PC-9 (cell line): Measurements from ENCODE around the gene CCR4. TPM values are rescaled to one million over a fixed set of nuclear protein-coding genes. Genes with fewer than 3 reads are reported as not detected.

Source experiments
- BruUV-seq: library from RNA; stranded (reverse); fragments of 400-500 nt; replicated peaks from 2 replicates; lab custom pipeline; 2021; lab: Mats Ljungman, UMichigan
- CTCF ChIA-PET: fragments of 300-600 bp; sonication (Branson Sonifier 250); formaldehyde crosslinking; loops from one replicate; lab custom pipeline; 2022; ENCODE audit warnings: antibody characterized with exemption; lab: Charles Lee
- POLR2A ChIA-PET: fragments of 300-600 bp; sonication (Branson Sonifier 250); formaldehyde crosslinking; loops from one replicate; lab custom pipeline; 2022; ENCODE audit warnings: antibody characterized with exemption; ENCODE audit not compliant: unreplicated experiment; lab: Charles Lee
- DNase-seq, 2 experiments: peaks; one replicate each; pipeline versions ENCODE4 v3.0.0 to v3.0.0-alpha.2; 2015 to 2022; ENCODE audit warnings: mixed read lengths in 1 of 2
- H2AFZ ChIP-seq: fragments of 200-600 bp; sonication (generic); 2 replicates; pipeline ENCODE4 v1.8.1; 2017; ENCODE audit warnings: antibody characterized with exemption
- H3F3A ChIP-seq: fragments of 200-600 bp; sonication (generic); 2 replicates; pipeline ENCODE4 v1.8.1; 2017; ENCODE audit warnings: antibody characterized with exemption, mild to moderate bottlenecking, low read depth; ENCODE audit not compliant: insufficient read depth
- H3K27ac ChIP-seq: fragments of 200-600 bp; sonication (generic); 2 replicates; pipeline ENCODE4 v1.6.1; 2016; ENCODE audit warnings: mixed run types
- H3K27me3 ChIP-seq: fragments of 200-600 bp; sonication (generic); 2 replicates; pipeline ENCODE4 v1.6.1; 2016; ENCODE audit warnings: low read depth, mixed run types; ENCODE audit not compliant: insufficient read depth
- H3K36me3 ChIP-seq: fragments of 200-600 bp; sonication (generic); 2 replicates; pipeline ENCODE4 v1.6.1; 2016; ENCODE audit warnings: low read depth, mixed run types
- H3K4me1 ChIP-seq: fragments of 200-600 bp; sonication (generic); replicated peaks from 2 replicates; pipeline ENCODE4 v1.6.1; 2016; ENCODE audit warnings: mixed run types; ENCODE audit not compliant: insufficient read depth
- H3K4me2 ChIP-seq: fragments of 200-600 bp; sonication (generic); 2 replicates; pipeline ENCODE4 v1.6.1; 2017; ENCODE audit warnings: mixed run types
- H3K4me3 ChIP-seq: fragments of 200-600 bp; sonication (generic); 2 replicates; pipeline ENCODE4 v1.6.1; 2016; ENCODE audit warnings: mixed run types
- H3K79me2 ChIP-seq: fragments of 200-600 bp; sonication (generic); 2 replicates; pipeline ENCODE4 v1.6.1; 2017; ENCODE audit warnings: low read depth, mixed run types
- H3K9me2 ChIP-seq: fragments of 200-600 bp; sonication (generic); 2 replicates; pipeline ENCODE4 v1.8.1; 2017; ENCODE audit warnings: mild to moderate bottlenecking; ENCODE audit not compliant: insufficient read depth
- H3K9me3 ChIP-seq: fragments of 200-600 bp; sonication (generic); 2 replicates; pipeline ENCODE4 v1.8.1; 2016; ENCODE audit warnings: low read depth; ENCODE audit not compliant: insufficient read depth
- H4K20me1 ChIP-seq: fragments of 200-600 bp; sonication (generic); 2 replicates; pipeline ENCODE4 v1.8.1; 2017; ENCODE audit not compliant: insufficient read depth
- EZH2 ChIP-seq: fragments of 200-600 bp; sonication (generic); IDR thresholded peaks from 2 replicates; pipeline ENCODE4 v1.8.0; 2017; ENCODE audit warnings: antibody characterized with exemption, low read depth
- intact Hi-C: fragments of 100-400 bp; cut with micrococcal nuclease; formaldehyde crosslinking; loops from one replicate; pipeline ENCODE4 v1.10.0; 2022; ENCODE audit not compliant: unreplicated experiment
- total RNA-seq: library from RNA; stranded (reverse); gene quantifications from 2 replicates; pipeline ENCODE4 v1.2.3, GENCODE V29; 2021
- TF ChIP-seq, protein P1 (sequence below): fragments of 200-600 bp; sonication (generic); conservative IDR thresholded peaks from 2 replicates; pipeline ENCODE4 v1.6.1; 2017; ENCODE audit warnings: mixed run types, antibody characterized with exemption, mild to moderate bottlenecking, moderate library complexity

The CCR4 gene
- total RNA-seq, 1 experiment from 2014 or later, result not detected

DNA sequence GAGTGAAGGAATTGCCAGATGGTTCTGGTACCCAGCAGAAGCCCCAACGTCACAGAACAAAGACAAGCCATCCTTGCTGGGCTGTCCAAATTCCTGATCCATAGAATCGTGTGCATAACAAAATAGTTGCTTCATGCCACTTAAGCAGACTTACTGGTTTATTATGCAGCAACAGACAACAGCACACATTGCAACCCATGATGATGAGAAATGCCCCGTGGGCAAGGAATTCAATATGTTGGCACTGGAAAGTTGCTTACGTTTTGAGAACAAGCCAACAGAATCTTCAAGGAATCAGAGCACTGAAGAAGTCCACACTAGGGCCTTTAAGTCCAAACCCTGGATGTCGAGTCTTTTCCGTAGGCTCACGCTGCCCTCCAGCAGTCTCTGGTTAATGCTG, 40.3 kb downstream of the CCR4 start:
- Histone ChIP-seq H2AFZ (no peak overlapping the region), H3K27me3 (no peaks in the 10 kb centered on the region), H4K20me1 (no peaks in the 10 kb centered on the region), H3K4me2 (no peak overlapping the region), H3K4me1 (no peaks in the 10 kb centered on the region), H3K36me3 (no peaks in the 10 kb centered on the region), H3K27ac (no peak overlapping the region), H3K4me3 (no peak overlapping the region), H3K79me2 (no peaks in the 10 kb centered on the region), H3F3A (no peaks in the 10 kb centered on the region), H3K9me2 (no peaks in the 10 kb centered on the region), H3K9me3 (no peaks in the 10 kb centered on the region)
- no TSS peak for BruUV-seq
- POLR2A ChIA-PET, result no interaction called here
- TF ChIP-seq EZH2, result no peak
- TF ChIP-seq, protein P1, sequence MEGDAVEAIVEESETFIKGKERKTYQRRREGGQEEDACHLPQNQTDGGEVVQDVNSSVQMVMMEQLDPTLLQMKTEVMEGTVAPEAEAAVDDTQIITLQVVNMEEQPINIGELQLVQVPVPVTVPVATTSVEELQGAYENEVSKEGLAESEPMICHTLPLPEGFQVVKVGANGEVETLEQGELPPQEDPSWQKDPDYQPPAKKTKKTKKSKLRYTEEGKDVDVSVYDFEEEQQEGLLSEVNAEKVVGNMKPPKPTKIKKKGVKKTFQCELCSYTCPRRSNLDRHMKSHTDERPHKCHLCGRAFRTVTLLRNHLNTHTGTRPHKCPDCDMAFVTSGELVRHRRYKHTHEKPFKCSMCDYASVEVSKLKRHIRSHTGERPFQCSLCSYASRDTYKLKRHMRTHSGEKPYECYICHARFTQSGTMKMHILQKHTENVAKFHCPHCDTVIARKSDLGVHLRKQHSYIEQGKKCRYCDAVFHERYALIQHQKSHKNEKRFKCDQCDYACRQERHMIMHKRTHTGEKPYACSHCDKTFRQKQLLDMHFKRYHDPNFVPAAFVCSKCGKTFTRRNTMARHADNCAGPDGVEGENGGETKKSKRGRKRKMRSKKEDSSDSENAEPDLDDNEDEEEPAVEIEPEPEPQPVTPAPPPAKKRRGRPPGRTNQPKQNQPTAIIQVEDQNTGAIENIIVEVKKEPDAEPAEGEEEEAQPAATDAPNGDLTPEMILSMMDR, result no peak
- intact Hi-C loops, result no loop called here
- no peak for DNase-seq
- CTCF ChIA-PET, result no interaction called here

- Histone ChIP-seq H3K4me1 (no peaks in the 10 kb centered on the region), H3K27me3 (no peaks in the 10 kb centered on the region), H3K4me2 (no peak overlapping the region), H3K9me2 (no peaks in the 10 kb centered on the region), H3K27ac (no peak overlapping the region), H3K36me3 (no peaks in the 10 kb centered on the region), H3K4me3 (no peak overlapping the region), H2AFZ (no peak overlapping the region), H3K9me3 (no peaks in the 10 kb centered on the region), H3F3A (no peaks in the 10 kb centered on the region), H4K20me1 (no peaks in the 10 kb centered on the region), H3K79me2 (no peaks in the 10 kb centered on the region)
- POLR2A ChIA-PET, result no interaction called here
- CTCF ChIA-PET, result no interaction called here
- intact Hi-C loops, result no loop called here
- no peak for DNase-seq
- TF ChIP-seq, protein P1, result no peak
- TF ChIP-seq EZH2, result no peak
- no TSS peak for BruUV-seq
These were observed 40.9 kb downstream of the CCR4 start for GRCh38 chr3:32992310-32992686.

DNA sequence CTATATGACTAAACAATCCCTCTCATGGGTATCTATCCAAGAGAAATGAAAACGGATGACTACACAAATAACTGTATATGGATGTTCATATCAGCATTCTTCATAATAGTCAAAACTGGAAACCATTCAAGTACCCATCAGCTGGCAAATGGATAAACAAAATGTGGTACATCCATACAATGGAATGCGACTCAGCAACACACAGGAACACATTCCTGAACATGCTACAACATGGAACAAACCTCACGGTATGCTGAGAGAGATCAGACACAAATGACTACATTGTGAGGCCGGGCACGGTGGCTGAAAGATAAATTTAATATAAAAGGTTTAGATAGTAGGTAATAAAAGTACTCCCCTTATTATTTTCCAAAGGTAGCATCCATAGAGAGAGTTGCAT, 42.6 kb downstream of the CCR4 start:
- no peak for DNase-seq

More for the DNA sequence above, 42.6 kb downstream of the CCR4 start:
- Histone ChIP-seq H3K4me1 (no peaks in the 10 kb centered on the region), H4K20me1 (no peaks in the 10 kb centered on the region), H3K27me3 (no peaks in the 10 kb centered on the region), H3K79me2 (no peaks in the 10 kb centered on the region), H3K4me2 (no peak overlapping the region), H3K27ac (no peak overlapping the region), H3K9me3 (no peaks in the 10 kb centered on the region), H2AFZ (no peak overlapping the region), H3K36me3 (no peaks in the 10 kb centered on the region), H3K4me3 (no peak overlapping the region), H3K9me2 (no peaks in the 10 kb centered on the region), H3F3A (no peaks in the 10 kb centered on the region)
- POLR2A ChIA-PET, result no interaction called here
- no peak for TF ChIP-seq EZH2
- TF ChIP-seq, protein P1, result no peak
- intact Hi-C loops, result no loop called here
- no TSS peak for BruUV-seq
- CTCF ChIA-PET, result no interaction called here
